Tibial nerve (tissue), 4 donors: ENCODE results near the gene MLLT6. TPM values are rescaled to one million over a fixed set of nuclear protein-coding genes. Genes with fewer than 3 reads are reported as not detected.

Experiments used
- DNase-seq, 2 donors: peaks; one replicate each; pipeline ENCODE4 v3.0.0-alpha.2; 2019; ENCODE audit warnings: low spot score in 2 of 2
- H3K27ac ChIP-seq, 4 donors: fragments of 200-600 bp; sonication (generic) in 3 of 4; one replicate each; pipeline ENCODE4 v1.5.1; 2017 to 2019; ENCODE audit warnings: mild to moderate bottlenecking in 1 of 4
- H3K27me3 ChIP-seq, 2 donors: fragments of 200-600 bp; sonication (generic) in 1 of 2; one replicate each; pipeline versions ENCODE4 v1.5.1 to v1.6.0; 2017 to 2019
- H3K36me3 ChIP-seq, 3 donors: fragments of 200-600 bp; sonication (generic); one replicate each; pipeline ENCODE4 v1.5.1; 2018 to 2019
- H3K4me1 ChIP-seq, 4 donors: fragments of 200-600 bp; sonication (generic) in 3 of 4; one replicate each; pipeline ENCODE4 v1.5.1; 2017 to 2019
- H3K4me3 ChIP-seq, 4 donors: fragments of 200-600 bp; sonication (generic) in 3 of 4; one replicate each; pipeline ENCODE4 v1.5.1; 2017 to 2019; ENCODE audit warnings: mild to moderate bottlenecking in 1 of 4, moderate library complexity in 1 of 4
- H3K9me3 ChIP-seq, 4 donors: fragments of 200-600 bp; sonication (generic) in 3 of 4; one replicate each; pipeline ENCODE4 v1.5.1; 2017 to 2019
- CTCF ChIP-seq, 5 experiments: fragments of 200-600 bp in 3 of 5; fragments of 450-650 bp in 2 of 5; sonication (generic) in 3 of 5; IDR thresholded peaks; one replicate each; pipeline ENCODE4 v1.5.1; 2016 to 2019; ENCODE audit warnings: antibody characterized with exemption in 5 of 5, mild to moderate bottlenecking in 3 of 5, moderate library complexity in 2 of 5
- EP300 ChIP-seq, 2 donors: sonication (generic); formaldehyde crosslinking; IDR thresholded peaks; one replicate each; pipeline ENCODE4 v1.6.1; 2017; ENCODE audit warnings: antibody characterized with exemption in 2 of 2, mild to moderate bottlenecking in 1 of 2
- POLR2A ChIP-seq, 2 donors: fragments of 450-650 bp; IDR thresholded peaks; one replicate each; pipeline ENCODE4 v1.6.1; 2017; ENCODE audit warnings: antibody characterized with exemption in 2 of 2, mild to moderate bottlenecking in 2 of 2, moderate library complexity in 2 of 2
- WGBS, 2 donors: methylation state at CpG; one replicate each; pipeline ENCODE4 v1.1.5; 2018; 5-methylcytosine and 5-hydroxymethylcytosine counted together
- total RNA-seq, 4 donors: library from RNA; depleted of rRNA; stranded (reverse); fragments of >200 nt; gene quantifications; one replicate each; pipeline ENCODE4 v1.1.0, GENCODE V29; 2016

Gene MLLT6
- total RNA-seq, 4 donors from 2014 or later: 83.9 to 185 (median 116) TPM

GRCh38 chr17:38749223-38750043 lies 44.4 kb downstream of the MLLT6 start:
- 0 to 1% methylated on average over 55 to 66 of the region's 79 CpGs for WGBS, 2 donors

GRCh38 chr17:38750044-38750311 lies 44.9 kb downstream of the MLLT6 start:
- WGBS, 2 donors: 5 to 12% methylated on average over 12 of the region's 12 CpGs

More at GRCh38 chr17:38749223-38750043, 44.4 kb downstream of the MLLT6 start:
- Histone ChIP-seq H3K9me3 (no peaks in the 10 kb centered on the region), H3K27ac (peak overlapping the region; percentile 57 to 91 (median 87)), H3K4me1 (peaks cover 0 to 70% (median 56%) of the 10 kb centered on the region in 4 donors), H3K36me3 (peaks cover 0 to 11% (median 0%) of the 10 kb centered on the region in 3 donors), H3K27me3 (peaks cover 0 to 3% of the 10 kb centered on the region in 2 donors), H3K4me3 (peak overlapping the region; percentile 50 to 95 (median 80))
- TF ChIP-seq POLR2A (IDR thresholded peaks at IDR 0.05) (peak in 1 of 2 donors; percentile 47), CTCF (IDR thresholded peaks at IDR 0.05) (peak in 1 of 5 experiments; percentile 9), EP300 (IDR thresholded peaks at IDR 0.05) (peak in 1 of 2 donors; percentile 81)
- DNase-seq: peak; percentile 77 to 79

GRCh38 chr17:38750312-38751121 lies 45.4 kb downstream of the MLLT6 start:
- Histone ChIP-seq H3K27ac (peak overlapping the region; percentile 57 to 91 (median 87)), H3K4me3 (peak overlapping the region; percentile 74 to 95 (median 80)), H3K36me3 (peaks cover 0 to 16% (median 0%) of the 10 kb centered on the region in 3 donors), H3K9me3 (no peaks in the 10 kb centered on the region), H3K4me1 (peaks cover 0 to 69% (median 56%) of the 10 kb centered on the region in 4 donors), H3K27me3 (peaks cover 0 to 3% of the 10 kb centered on the region in 2 donors)
- no peak for DNase-seq
- no peak for TF ChIP-seq CTCF (IDR thresholded peaks at IDR 0.05)
- TF ChIP-seq POLR2A (IDR thresholded peaks at IDR 0.05): no peak
- no peak for TF ChIP-seq EP300 (IDR thresholded peaks at IDR 0.05)
- WGBS, 2 donors: 30 to 31% methylated on average over 28 of the region's 28 CpGs

More at GRCh38 chr17:38750044-38750311, 44.9 kb downstream of the MLLT6 start:
- peak overlapping the region; percentile 50 to 95 (median 80) for H3K4me3 ChIP-seq
- no peaks in the 10 kb centered on the region for H3K9me3 ChIP-seq
- peaks cover 0 to 71% (median 56%) of the 10 kb centered on the region in 4 donors for H3K4me1 ChIP-seq
- peaks cover 0 to 3% of the 10 kb centered on the region in 2 donors for H3K27me3 ChIP-seq
- H3K36me3 ChIP-seq: peaks cover 0 to 16% (median 0%) of the 10 kb centered on the region in 3 donors
- H3K27ac ChIP-seq: peak overlapping the region; percentile 57 to 91 (median 87)
- TF ChIP-seq CTCF (IDR thresholded peaks at IDR 0.05): no peak
- no peak for DNase-seq

DNA sequence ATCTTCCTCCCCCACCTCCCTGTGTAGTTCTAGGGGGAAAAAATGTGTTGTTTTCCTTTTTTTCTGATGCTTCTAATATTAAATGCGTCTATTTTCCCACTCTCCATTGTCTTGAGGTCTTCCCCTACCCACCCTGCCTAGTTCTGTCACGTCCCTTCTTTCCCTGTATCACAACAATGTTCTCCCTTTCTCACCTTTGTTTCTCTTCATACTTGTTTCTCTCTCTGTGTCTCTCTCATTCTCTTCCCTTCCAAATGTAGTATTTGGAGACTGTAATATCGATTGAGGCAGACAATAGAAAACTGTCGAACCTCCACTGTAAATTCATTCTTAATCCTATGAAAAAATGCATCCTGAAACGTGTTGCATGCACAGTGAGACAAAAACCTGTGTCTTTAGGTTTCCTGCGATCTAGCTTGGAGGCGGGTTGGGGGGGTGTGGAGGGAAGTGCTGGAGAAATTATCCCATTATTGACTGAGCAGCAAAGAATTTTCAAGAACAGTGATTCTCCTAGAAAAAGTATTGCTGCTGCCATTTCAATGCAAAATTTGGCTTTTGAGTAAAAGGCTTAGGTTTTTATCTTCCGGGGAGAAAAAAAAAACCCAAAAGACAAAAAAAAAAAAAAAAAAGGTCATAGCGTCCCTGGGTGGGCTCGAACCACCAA lies 46.2 kb downstream of the MLLT6 start:
- H3K9me3 ChIP-seq: no peaks in the 10 kb centered on the region
- peak overlapping the region in 3 of 4 donors; percentile 84 to 91 (median 91) for H3K27ac ChIP-seq
- H3K4me1 ChIP-seq: peaks cover 0 to 68% (median 54%) of the 10 kb centered on the region in 4 donors
- no peak for DNase-seq
- H3K27me3 ChIP-seq: peaks cover 0 to 3% of the 10 kb centered on the region in 2 donors
- WGBS, 2 donors: 2 to 6% methylated on average over 10 of the region's 10 CpGs
- peaks cover 0 to 23% (median under 1%) of the 10 kb centered on the region in 3 donors for H3K36me3 ChIP-seq
- TF ChIP-seq EP300 (IDR thresholded peaks at IDR 0.05) (no peak), POLR2A (IDR thresholded peaks at IDR 0.05) (no peak), CTCF (IDR thresholded peaks at IDR 0.05) (no peak)
- peak overlapping the region in 3 of 4 donors; percentile 74 to 87 (median 78) for H3K4me3 ChIP-seq
